Transverse colon (tissue), 4 donors: ENCODE data around the gene RAB6B. TPM values are rescaled to one million over a fixed set of nuclear protein-coding genes. Genes with fewer than 3 reads are reported as not detected.

ENCODE experiments used
- DNase-seq: peaks from one replicate; pipeline ENCODE4 v3.0.0-alpha.2; 2019
- H3K27ac ChIP-seq, 4 donors: fragments of 200-600 bp; sonication (generic); 2 replicates each; pipeline ENCODE4 v1.5.1; 2016 to 2018; ENCODE audit warnings: inconsistent platforms in 4 of 4
- H3K27me3 ChIP-seq: fragments of 200-600 bp; sonication (generic); 2 replicates; pipeline ENCODE4 v1.5.1; 2017; ENCODE audit warnings: inconsistent platforms
- H3K36me3 ChIP-seq, 4 donors: fragments of 200-600 bp; sonication (generic); 2 replicates each; pipeline ENCODE4 v1.5.1; 2017 to 2019; ENCODE audit warnings: inconsistent platforms in 4 of 4
- H3K4me1 ChIP-seq, 4 donors: fragments of 200-600 bp; sonication (generic); 2 replicates each; pipeline ENCODE4 v1.5.1; 2017 to 2020; ENCODE audit warnings: inconsistent platforms in 4 of 4
- H3K4me3 ChIP-seq, 4 donors: fragments of 200-600 bp; sonication (generic); 1 replicate in 1 of 4; 2 replicates in 3 of 4; pipeline versions ENCODE4 v1.5.1 to v1.6.1; 2017 to 2019; ENCODE audit warnings: inconsistent platforms in 4 of 4
- H3K9me3 ChIP-seq, 2 donors: fragments of 200-600 bp; sonication (generic); 2 replicates each; pipeline ENCODE4 v1.5.1; 2017 to 2019; ENCODE audit warnings: inconsistent platforms in 2 of 2
- CTCF ChIP-seq, 5 experiments: fragments of 200-600 bp in 3 of 5; fragments of 450-650 bp in 2 of 5; sonication (generic) in 3 of 5; IDR thresholded peaks; 1 replicate in 2 of 5; 2 replicates in 3 of 5; pipeline ENCODE4 v1.5.1; 2016 to 2017; ENCODE audit warnings: antibody characterized with exemption in 5 of 5, inconsistent platforms in 3 of 5, mild to moderate bottlenecking in 2 of 5, moderate library complexity in 1 of 5
- EP300 ChIP-seq: sonication (generic); formaldehyde crosslinking; IDR thresholded peaks from one replicate; pipeline ENCODE4 v1.6.1; 2017; ENCODE audit warnings: antibody characterized with exemption, low read depth
- POLR2A ChIP-seq: fragments of 450-650 bp; IDR thresholded peaks from one replicate; pipeline ENCODE4 v1.6.1; 2016; ENCODE audit warnings: antibody characterized with exemption, mild to moderate bottlenecking, moderate library complexity
- POLR2AphosphoS5 ChIP-seq, 3 donors: sonication (generic); formaldehyde crosslinking; IDR thresholded peaks; one replicate each; pipeline ENCODE4 v1.6.1; 2016; ENCODE audit warnings: antibody characterized with exemption in 3 of 3
- WGBS, 2 donors: methylation state at CpG; one replicate each; pipeline ENCODE4 v1.1.5; 2018; ENCODE audit warnings: low coverage in 1 of 2; 5-methylcytosine and 5-hydroxymethylcytosine counted together
- in situ Hi-C, 4 donors: fragments of 200-750 bp; cut with MboI; loops; one replicate each; pipeline versions ENCODE4 v1.15.0 to v1.15.1; 2017; ENCODE audit warnings: low sequenced_read_pairs in 3 of 4, low pct_ligation_motif_present in 1 of 4, low pct_unique_long_range_greater_than_20kb in 1 of 4
- intact Hi-C: fragments of 100-400 bp; cut with DNase I; formaldehyde crosslinking; loops from one replicate; pipeline ENCODE4 v1.15.1; 2023; ENCODE audit warnings: low total_unique reads
- total RNA-seq, 4 donors: library from RNA; depleted of rRNA; stranded (reverse); fragments of >200 nt; gene quantifications; one replicate each; pipeline ENCODE4 v1.1.0, GENCODE V29; 2016

Gene RAB6B
- total RNA-seq, 4 donors from 2014 or later: 1.2 to 4.8 (median 2.2) TPM

GRCh38 chr3:133901847-133902246 lies 6.2 kb upstream of the RAB6B start:
- Histone ChIP-seq H3K27ac (no peak overlapping the region), H3K27me3 (peaks cover 7% of the 10 kb centered on the region), H3K36me3 (no peaks in the 10 kb centered on the region), H3K4me1 (no peaks in the 10 kb centered on the region), H3K4me3 (no peak overlapping the region), H3K9me3 (no peaks in the 10 kb centered on the region)
- intact Hi-C loops (no loop called here), in situ Hi-C loops (loop anchor here in 1 of 4 donors (25.0 kb wide), 1 partner anchor 1165 kb away; no protein-coding TSS in a partner anchor)
- 81 to 82% methylated on average over 5 of the region's 5 CpGs for WGBS, 2 donors
- no peak for DNase-seq
- no peak for TF ChIP-seq POLR2AphosphoS5 (IDR thresholded peaks at IDR 0.05)
- TF ChIP-seq POLR2A: no peak
- TF ChIP-seq EP300: no peak
- TF ChIP-seq CTCF (IDR thresholded peaks at IDR 0.05): no peak

GRCh38 chr3:133901083-133901482 lies 5.4 kb upstream of the RAB6B start:
- intact Hi-C loops (no loop called here), in situ Hi-C loops (loop anchor here in 1 of 4 donors (25.0 kb wide), 1 partner anchor 1164 kb away; no protein-coding TSS in a partner anchor)
- Histone ChIP-seq H3K27me3 (peaks cover 14% of the 10 kb centered on the region), H3K4me3 (no peak overlapping the region), H3K4me1 (peaks cover 0 to 2% (median 0%) of the 10 kb centered on the region in 4 donors), H3K27ac (no peak overlapping the region), H3K9me3 (no peaks in the 10 kb centered on the region), H3K36me3 (no peaks in the 10 kb centered on the region)
- DNase-seq: no peak
- TF ChIP-seq CTCF (IDR thresholded peaks at IDR 0.05) (no peak), POLR2AphosphoS5 (IDR thresholded peaks at IDR 0.05) (no peak), POLR2A (no peak), EP300 (no peak)
- 100% methylated on average over 1 of the region's 1 CpG; no CpG with 5 or more reads in 1 of the 2 donors for WGBS, 2 donors

DNA sequence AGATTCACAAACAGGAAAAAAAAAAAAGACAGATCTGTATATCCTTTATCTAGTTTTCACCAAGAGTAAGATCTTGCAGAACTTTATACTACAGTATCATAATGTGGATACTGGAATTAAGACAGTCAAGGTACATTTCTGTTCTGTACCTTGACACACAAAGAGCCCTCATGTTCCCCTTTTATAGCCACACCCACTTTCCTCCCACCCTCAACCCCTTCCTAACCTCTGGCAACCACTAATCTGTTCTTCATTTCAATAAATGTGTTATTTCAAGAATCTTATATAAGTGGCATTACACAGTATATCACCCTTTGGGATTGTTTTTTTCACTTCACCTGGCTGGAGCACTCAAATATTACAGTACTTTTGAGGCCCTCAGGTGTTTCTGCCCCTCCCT lies 3.6 kb upstream of the RAB6B start:
- H3K9me3 ChIP-seq: no peaks in the 10 kb centered on the region
- intact Hi-C loops (no loop called here), in situ Hi-C loops (no loop called here)
- TF ChIP-seq EP300 (no peak), CTCF (IDR thresholded peaks at IDR 0.05) (no peak), POLR2A (no peak), POLR2AphosphoS5 (IDR thresholded peaks at IDR 0.05) (no peak)
- H3K4me1 ChIP-seq: peaks cover 4 to 14% (median 10%) of the 10 kb centered on the region in 4 donors
- H3K27me3 ChIP-seq: peaks cover 32% of the 10 kb centered on the region
- no peak overlapping the region for H3K4me3 ChIP-seq
- H3K27ac ChIP-seq: no peak overlapping the region
- H3K36me3 ChIP-seq: no peaks in the 10 kb centered on the region
- no peak for DNase-seq

DNA sequence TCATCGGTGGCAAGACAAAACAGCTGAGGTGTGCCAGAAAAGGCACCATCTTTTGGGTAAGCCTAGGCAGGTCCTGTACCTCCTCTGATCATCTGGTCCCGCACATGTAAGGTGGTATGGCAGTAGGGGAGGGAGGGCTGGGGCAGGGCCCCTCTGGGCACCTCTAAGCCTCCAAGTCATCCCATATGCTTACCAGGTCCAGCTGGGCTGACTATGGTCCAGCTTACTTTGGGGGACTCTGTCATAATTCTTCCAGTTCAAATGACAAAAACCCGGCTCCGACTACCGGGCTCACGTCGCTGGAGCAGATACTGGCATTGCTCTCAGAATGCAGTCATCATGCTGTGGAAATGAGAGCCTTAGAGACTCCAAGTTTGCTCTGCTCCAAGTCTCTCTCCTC lies 1.9 kb upstream of the RAB6B start:
- Histone ChIP-seq H3K36me3 (no peaks in the 10 kb centered on the region), H3K27me3 (peaks cover 35% of the 10 kb centered on the region), H3K9me3 (no peaks in the 10 kb centered on the region), H3K4me3 (no peak overlapping the region), H3K27ac (no peak overlapping the region), H3K4me1 (peaks cover 5 to 14% (median 12%) of the 10 kb centered on the region in 4 donors)
- no peak for TF ChIP-seq POLR2A
- no peak for TF ChIP-seq EP300
- TF ChIP-seq POLR2AphosphoS5 (IDR thresholded peaks at IDR 0.05): no peak
- TF ChIP-seq CTCF (IDR thresholded peaks at IDR 0.05): no peak
- 63% methylated on average over 7 of the region's 7 CpGs; no CpG with 5 or more reads in 1 of the 2 donors for WGBS, 2 donors
- intact Hi-C loops: no loop called here
- DNase-seq: no peak
- in situ Hi-C loops: no loop called here
